Measurements from ENCODE around the gene RNU6-1.

- no peak for TF ChIP-seq CTCF (IDR thresholded peaks at IDR 0.05)
- TF ChIP-seq TP53 (CRISPR knock-in tag; IDR thresholded peaks at IDR 0.05) = no peak
- no peak for TF ChIP-seq NR2C2 (CRISPR knock-in tag; IDR thresholded peaks at IDR 0.05)
- no peak for TF ChIP-seq ERG (CRISPR knock-in tag; IDR thresholded peaks at IDR 0.05)
- TF ChIP-seq SOX15 (CRISPR knock-in tag; IDR thresholded peaks at IDR 0.05) = no peak
- peak; percentile 71; the same call in 1 of the 2 replicates for TF ChIP-seq MAX (CRISPR knock-in tag; IDR thresholded peaks at IDR 0.05)
- TF ChIP-seq HMGXB4 (CRISPR knock-in tag; IDR thresholded peaks at IDR 0.05) = 0 out of 2 replicates have a peak, but pooled peaks have one; percentile 21
- TF ChIP-seq, protein P1, sequence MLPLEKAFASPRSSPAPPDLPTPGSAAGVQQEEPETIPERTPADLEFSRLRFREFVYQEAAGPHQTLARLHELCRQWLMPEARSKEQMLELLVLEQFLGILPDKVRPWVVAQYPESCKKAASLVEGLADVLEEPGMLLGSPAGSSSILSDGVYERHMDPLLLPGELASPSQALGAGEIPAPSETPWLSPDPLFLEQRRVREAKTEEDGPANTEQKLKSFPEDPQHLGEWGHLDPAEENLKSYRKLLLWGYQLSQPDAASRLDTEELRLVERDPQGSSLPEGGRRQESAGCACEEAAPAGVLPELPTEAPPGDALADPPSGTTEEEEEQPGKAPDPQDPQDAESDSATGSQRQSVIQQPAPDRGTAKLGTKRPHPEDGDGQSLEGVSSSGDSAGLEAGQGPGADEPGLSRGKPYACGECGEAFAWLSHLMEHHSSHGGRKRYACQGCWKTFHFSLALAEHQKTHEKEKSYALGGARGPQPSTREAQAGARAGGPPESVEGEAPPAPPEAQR (CRISPR knock-in tag; IDR thresholded peaks at IDR 0.05) = no peak
- TF ChIP-seq ATF2 (CRISPR knock-in tag; IDR thresholded peaks at IDR 0.05; ENCODE audit: borderline replicate concordance, low read depth) = no peak
- TF ChIP-seq ELF4 (CRISPR knock-in tag; IDR thresholded peaks at IDR 0.05; ENCODE audit: low read depth) = no peak
- TF ChIP-seq ZNF232 (CRISPR knock-in tag; IDR thresholded peaks at IDR 0.05) = no peak
- TF ChIP-seq ZNF317 (CRISPR knock-in tag; IDR thresholded peaks at IDR 0.05; ENCODE audit: borderline replicate concordance, low read depth) = no peak
- TF ChIP-seq FOXK1 (CRISPR knock-in tag; IDR thresholded peaks at IDR 0.05) = no peak
These were observed 44.8 kb upstream of the RNU6-1 start for GRCh38 chr15:67884514-67885174.
